ENCODE results near the gene RHBDL1. TPM values are rescaled to one million over a fixed set of nuclear protein-coding genes. Genes with fewer than 3 reads are reported as not detected.
A peak's percentile ranks its signal among the peaks of the same experiment; 100 is the strongest.

The RHBDL1 gene
- total and polyA plus RNA-seq, 9 of the 15 experiments (the other 6 are each of a cell fraction or from before 2014, with no cell fraction given) = 0.03 to 5.6 (median 1.3) TPM; not detected in 1

DNA sequence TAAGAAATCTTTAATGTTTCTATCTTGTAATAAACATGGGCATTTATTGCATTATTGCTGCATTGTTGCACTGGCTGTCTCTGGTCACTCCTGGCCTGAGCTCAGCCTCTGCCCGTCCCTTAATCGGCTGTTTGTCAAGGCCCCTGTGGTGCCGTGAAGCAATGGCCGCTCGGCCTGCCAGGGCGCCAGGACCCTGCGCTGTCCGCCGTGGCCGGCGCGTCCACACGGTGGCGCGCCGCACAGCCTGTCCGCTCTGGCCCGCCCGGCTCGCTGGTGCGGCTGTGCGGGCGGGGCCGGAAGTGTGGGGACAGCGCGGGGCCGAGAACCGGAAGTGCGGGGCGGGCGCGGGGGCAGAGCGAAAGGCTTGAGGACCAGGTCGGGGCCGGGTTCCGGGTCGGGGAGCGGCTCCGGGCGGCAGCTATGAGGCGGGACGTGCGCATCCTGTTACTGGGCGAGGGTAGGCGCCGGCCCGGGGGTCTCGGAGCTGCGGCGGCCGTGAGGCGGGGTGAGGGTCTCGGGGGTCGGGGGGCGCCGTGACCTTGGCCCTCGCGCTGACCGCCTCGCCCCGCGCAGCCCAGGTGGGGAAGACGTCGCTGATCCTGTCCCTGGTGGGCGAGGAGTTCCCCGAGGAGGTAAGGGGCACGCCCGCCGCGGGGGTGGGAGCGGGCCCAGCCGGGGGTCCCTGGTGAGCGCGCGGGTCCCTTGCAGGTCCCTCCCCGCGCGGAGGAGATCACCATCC lies 7.5 kb upstream of the RHBDL1 start, which contains the start of gene RHOT2 (continued):
- TF ChIP-seq HNRNPK (IDR thresholded peaks at IDR 0.05; ENCODE audit: low read depth, low read length, poor library complexity, severe bottlenecking) = peak; percentile 70
- no peak for TF ChIP-seq YBX1 (IDR thresholded peaks at IDR 0.05)
- TF ChIP-seq WHSC1 (IDR thresholded peaks at IDR 0.05; ENCODE audit: low read length) = no peak
- peak; percentile 95 for TF ChIP-seq GATAD2B (IDR thresholded peaks at IDR 0.05; ENCODE audit: borderline replicate concordance)
- TF ChIP-seq SMARCA4 (IDR thresholded peaks at IDR 0.05) = no peak
- no peak for TF ChIP-seq CREB5 (CRISPR knock-in tag; IDR thresholded peaks at IDR 0.05)
- no peak for TF ChIP-seq SNRNP70 (optimal IDR thresholded peaks at IDR 0.05; ENCODE audit: low read depth, low read length)
- TF ChIP-seq CGGBP1 (CRISPR knock-in tag; IDR thresholded peaks at IDR 0.05) = no peak
- TF ChIP-seq TBP (optimal IDR thresholded peaks at IDR 0.05; ENCODE audit: low read depth, low read length) = peak; percentile 56
- TF ChIP-seq CHD2 (IDR thresholded peaks at IDR 0.05; ENCODE audit: low read depth, low read length) = no peak; the same call in 1 of the 2 replicates
- no peak for TF ChIP-seq ZBED1 (IDR thresholded peaks at IDR 0.05)
- TF ChIP-seq POLR2AphosphoS2 (IDR thresholded peaks at IDR 0.05; ENCODE audit: low read length) = no peak
- TF ChIP-seq NELFE (IDR thresholded peaks at IDR 0.05; ENCODE audit: insufficient read depth, insufficient read length) = no peak
- no peak for TF ChIP-seq ATF6 (CRISPR knock-in tag; IDR thresholded peaks at IDR 0.05)
- peak; percentile 65 for TF ChIP-seq EP300 (IDR thresholded peaks at IDR 0.05; ENCODE audit: low read length)
- no peak for TF ChIP-seq HDAC3 (IDR thresholded peaks at IDR 0.05; ENCODE audit: borderline replicate concordance, partially characterized antibody)
- TF ChIP-seq CC2D1A (IDR thresholded peaks at IDR 0.05) = no peak
- no peak for TF ChIP-seq HSF4 (CRISPR knock-in tag; IDR thresholded peaks at IDR 0.05; ENCODE audit: borderline replicate concordance)
- no peak for TF ChIP-seq THRB (CRISPR knock-in tag; conservative IDR thresholded peaks at IDR 0.05)
- peak; percentile 85 for TF ChIP-seq SMAD4 (CRISPR knock-in tag; conservative IDR thresholded peaks at IDR 0.05)
- TF ChIP-seq PPARD (CRISPR knock-in tag; IDR thresholded peaks at IDR 0.05) = no peak
- peak; percentile 99 for TF ChIP-seq MAZ (CRISPR knock-in tag; conservative IDR thresholded peaks at IDR 0.05 in 1 of 2, IDR thresholded peaks at IDR 0.05 in 1 of 2)
- peak; percentile 94 for TF ChIP-seq ELF1 (tag; IDR thresholded peaks at IDR 0.05)
- TF ChIP-seq FOSL1 (tag; conservative IDR thresholded peaks at IDR 0.05) = 0 out of 2 replicates have a peak, but pooled peaks have one; percentile 23
- TF ChIP-seq IRF2 (CRISPR knock-in tag; IDR thresholded peaks at IDR 0.05) = no peak; the same call in 1 of the 2 replicates
- TF ChIP-seq STAT5A (IDR thresholded peaks at IDR 0.05; ENCODE audit: borderline replicate concordance, low read length) = no peak; the same call in 1 of the 2 replicates

Data from K562 (cell line).